ENCODE measurements around the gene NME8.

The NME8 gene

DNA sequence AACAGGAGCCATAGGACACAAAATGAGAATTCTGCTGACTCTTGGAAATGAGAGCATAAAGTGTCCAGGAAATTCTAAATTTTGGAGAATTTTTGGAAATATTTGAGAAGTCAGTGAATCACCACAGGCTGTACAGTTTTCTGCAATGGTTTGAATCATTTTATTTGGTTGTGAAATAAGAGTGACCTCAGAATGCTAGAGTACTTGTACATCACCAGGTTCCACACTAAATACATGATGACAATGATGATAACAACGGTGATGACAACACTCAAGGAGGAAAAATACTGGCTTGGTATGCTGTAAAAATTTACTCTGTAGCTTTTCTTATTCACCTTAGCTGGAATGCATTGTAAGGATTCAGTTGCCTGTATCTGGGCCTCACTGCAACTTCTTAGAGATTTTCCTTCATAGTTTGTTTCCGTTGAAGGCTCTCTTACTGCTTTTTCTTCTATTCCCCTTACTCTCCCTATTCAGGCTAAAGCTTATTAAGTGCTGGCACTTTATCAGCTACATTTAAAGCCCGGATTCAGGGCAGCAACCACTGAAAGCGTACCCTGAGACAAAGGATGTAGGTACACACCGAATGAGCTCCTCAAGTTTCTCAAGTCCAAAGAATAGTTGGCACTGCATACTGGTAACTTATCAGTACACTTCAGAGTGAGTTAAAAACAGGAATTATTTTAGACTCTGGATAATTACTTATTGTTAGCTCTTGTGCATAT is 30.2 kb upstream of the NME8 start:
- DNase-seq (ENCODE audit: low read depth) = no peak
- TF ChIP-seq, protein P1, sequence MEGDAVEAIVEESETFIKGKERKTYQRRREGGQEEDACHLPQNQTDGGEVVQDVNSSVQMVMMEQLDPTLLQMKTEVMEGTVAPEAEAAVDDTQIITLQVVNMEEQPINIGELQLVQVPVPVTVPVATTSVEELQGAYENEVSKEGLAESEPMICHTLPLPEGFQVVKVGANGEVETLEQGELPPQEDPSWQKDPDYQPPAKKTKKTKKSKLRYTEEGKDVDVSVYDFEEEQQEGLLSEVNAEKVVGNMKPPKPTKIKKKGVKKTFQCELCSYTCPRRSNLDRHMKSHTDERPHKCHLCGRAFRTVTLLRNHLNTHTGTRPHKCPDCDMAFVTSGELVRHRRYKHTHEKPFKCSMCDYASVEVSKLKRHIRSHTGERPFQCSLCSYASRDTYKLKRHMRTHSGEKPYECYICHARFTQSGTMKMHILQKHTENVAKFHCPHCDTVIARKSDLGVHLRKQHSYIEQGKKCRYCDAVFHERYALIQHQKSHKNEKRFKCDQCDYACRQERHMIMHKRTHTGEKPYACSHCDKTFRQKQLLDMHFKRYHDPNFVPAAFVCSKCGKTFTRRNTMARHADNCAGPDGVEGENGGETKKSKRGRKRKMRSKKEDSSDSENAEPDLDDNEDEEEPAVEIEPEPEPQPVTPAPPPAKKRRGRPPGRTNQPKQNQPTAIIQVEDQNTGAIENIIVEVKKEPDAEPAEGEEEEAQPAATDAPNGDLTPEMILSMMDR (IDR thresholded peaks at IDR 0.05; ENCODE audit: low read length, missing control alignments) = no peak

DNA sequence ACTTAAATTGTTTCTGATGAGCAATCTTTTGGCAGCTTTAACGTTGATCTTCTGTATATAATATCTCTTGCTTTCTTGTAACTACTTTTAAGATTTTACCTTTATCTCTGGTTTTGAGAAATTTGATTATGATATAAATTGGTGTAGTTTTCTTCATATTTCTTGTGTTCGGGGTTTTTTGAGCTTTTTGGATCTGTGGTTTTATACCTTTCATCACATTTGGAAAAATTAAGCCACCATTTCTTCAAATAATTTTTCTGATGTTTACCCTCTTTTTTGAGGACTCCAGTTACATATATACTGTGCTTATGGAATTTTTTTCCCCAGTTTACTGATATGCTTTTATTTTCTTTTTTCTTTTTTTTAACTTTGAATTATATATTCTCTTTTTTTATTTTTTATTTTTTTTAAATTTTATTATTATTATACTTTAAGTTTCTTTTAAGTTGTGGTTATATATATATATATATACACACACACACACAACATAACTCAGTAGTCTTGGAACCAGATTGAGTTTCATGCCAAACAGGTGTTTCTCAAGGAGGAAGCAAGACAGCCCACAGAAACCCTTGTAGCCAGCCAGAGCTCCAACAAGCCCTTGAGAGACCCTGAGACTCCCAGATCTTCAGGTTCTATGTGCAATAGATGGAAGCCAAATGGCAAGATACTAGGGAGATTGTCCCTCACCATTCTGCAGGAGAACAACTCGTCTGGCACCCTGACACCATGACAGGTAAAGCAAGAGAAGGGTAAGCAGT is 27.5 kb upstream of the NME8 start:
- no peak overlapping the region for H3K4me3 ChIP-seq (replicated peaks; ENCODE audit: low read depth, low read length)
- DNase-seq (ENCODE audit: low read depth) = no peak
- TF ChIP-seq, protein P1 (IDR thresholded peaks at IDR 0.05; ENCODE audit: low read length, missing control alignments) = no peak

More for the DNA sequence above, 30.2 kb upstream of the NME8 start:
- H3K4me3 ChIP-seq (replicated peaks; ENCODE audit: low read depth, low read length) = no peak overlapping the region

DNA sequence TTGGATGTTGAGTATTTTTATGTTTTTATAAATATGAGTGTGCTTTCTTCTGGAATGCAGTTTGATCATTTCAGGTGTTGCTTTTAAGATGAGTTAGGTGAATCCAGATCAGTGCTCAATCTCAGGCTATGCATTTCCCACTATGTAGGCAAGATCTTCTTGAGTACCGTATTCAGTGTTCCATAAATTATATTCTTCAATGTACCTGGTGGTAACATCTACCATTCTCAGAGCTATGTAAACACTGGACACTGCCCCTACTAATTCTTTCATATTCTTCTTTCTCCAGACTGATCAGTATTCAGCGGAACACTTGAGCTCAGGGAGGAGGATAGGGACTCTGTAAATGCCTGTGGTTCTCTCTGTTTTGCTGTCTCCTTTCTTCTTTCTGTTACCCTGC is 25.5 kb upstream of the NME8 start:
- DNase-seq (ENCODE audit: low read depth) = no peak
- H3K4me3 ChIP-seq (replicated peaks; ENCODE audit: low read depth, low read length) = no peak overlapping the region
- TF ChIP-seq, protein P1 (IDR thresholded peaks at IDR 0.05; ENCODE audit: low read length, missing control alignments) = no peak

DNA sequence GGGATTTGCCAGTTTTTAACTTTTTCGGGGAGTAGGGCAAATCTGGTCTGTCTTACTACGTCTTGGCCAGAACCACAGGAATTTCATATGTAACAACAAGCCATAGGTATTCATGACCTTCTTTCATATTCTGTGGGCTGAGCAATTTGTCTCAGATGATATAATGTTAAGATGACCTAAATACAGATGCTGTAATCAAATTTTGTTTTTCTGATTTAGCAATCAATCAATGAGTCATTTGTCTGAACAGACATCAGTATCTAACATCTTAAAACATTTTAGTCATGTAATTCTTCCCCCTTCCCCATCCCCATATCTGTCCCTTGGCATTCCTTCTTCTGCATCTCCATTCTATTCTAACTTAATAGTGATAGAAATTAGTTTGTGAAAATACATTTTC is 24.8 kb upstream of the NME8 start:
- TF ChIP-seq, protein P1 (IDR thresholded peaks at IDR 0.05; ENCODE audit: low read length, missing control alignments) = no peak
- DNase-seq (ENCODE audit: low read depth) = no peak
- H3K4me3 ChIP-seq (replicated peaks; ENCODE audit: low read depth, low read length) = no peak overlapping the region

DNA sequence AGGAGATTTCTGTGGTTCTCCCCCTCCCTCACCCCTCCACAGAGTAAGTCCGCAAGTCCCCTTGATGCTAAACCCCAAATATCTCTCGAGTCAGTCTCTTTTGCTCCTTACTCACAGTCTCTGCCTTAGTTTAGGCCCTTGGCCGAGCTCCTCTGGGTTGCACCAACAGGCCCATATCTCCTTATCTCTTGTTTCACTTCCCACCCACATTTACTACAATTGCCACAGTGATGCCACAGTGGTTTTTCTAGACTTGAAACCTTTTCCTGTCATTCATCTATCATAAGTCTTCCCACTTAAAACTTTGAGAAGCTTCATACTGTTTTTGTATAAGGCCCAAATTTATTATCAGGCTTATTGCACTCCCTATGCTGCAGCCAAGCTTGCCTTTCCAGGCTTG is 23.4 kb upstream of the NME8 start:
- DNase-seq (ENCODE audit: low read depth) = no peak
- TF ChIP-seq, protein P1 (IDR thresholded peaks at IDR 0.05; ENCODE audit: low read length, missing control alignments) = no peak
- no peak overlapping the region for H3K4me3 ChIP-seq (replicated peaks; ENCODE audit: low read depth, low read length)

DNA sequence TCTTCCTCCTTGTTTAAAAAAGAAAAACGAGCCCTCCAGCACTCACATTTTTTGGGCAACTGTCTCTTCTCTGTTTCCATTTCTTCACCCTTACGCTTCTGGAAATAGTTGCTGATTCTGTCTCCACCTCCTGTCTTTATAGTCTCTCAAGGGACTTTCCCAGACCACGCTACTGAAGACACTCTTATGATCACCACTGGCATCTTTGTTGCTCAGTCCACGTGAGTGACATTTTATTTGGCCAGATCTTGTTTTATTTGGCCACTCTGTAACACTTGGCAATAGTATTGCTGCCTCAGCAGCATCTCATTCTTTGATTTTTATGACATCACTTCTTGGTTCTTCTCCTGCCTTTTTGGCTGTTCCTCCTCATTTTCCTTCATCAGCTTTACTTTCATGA is 21.6 kb upstream of the NME8 start:
- DNase-seq (ENCODE audit: low read depth) = no peak
- TF ChIP-seq, protein P1 (IDR thresholded peaks at IDR 0.05; ENCODE audit: low read length, missing control alignments) = no peak
- H3K4me3 ChIP-seq (replicated peaks; ENCODE audit: low read depth, low read length) = no peak overlapping the region

All from fibroblast of pulmonary artery (primary cell).